ENCODE data around the gene GBA2.

GBA2 gene

GRCh38 chr9:35763803-35764202, 14.8 kb upstream of the GBA2 start:
- Histone ChIP-seq H3K9me3 (ENCODE audit: insufficient read depth, low read depth, low read length) (no peaks in the 10 kb centered on the region), H2BK12ac (ENCODE audit: low read length) (no peak overlapping the region), H3K27ac (ENCODE audit: low read depth, low read length) (no peak overlapping the region), H3K4ac (ENCODE audit: low read depth, low read length) (no peak overlapping the region), H3K4me3 (ENCODE audit: low read depth, low read length) (no peak overlapping the region), H3K23ac (ENCODE audit: low read length) (no peak overlapping the region), H3K14ac (ENCODE audit: low read length) (no peak overlapping the region), H3K18ac (ENCODE audit: low read length) (no peak overlapping the region), H2AFZ (ENCODE audit: insufficient read depth, low read length, poor library complexity) (no peak overlapping the region), H4K8ac (ENCODE audit: low read depth, low read length) (no peak overlapping the region), H3K36me3 (ENCODE audit: control insufficient read depth in 1 of 2, insufficient read depth in 2 of 2, low read length in 2 of 2) (no peaks in the 10 kb centered on the region), H4K91ac (ENCODE audit: low read depth, low read length) (no peak overlapping the region), H3K27me3 (ENCODE audit: insufficient read depth, low read length) (no peaks in the 10 kb centered on the region), H4K12ac (ENCODE audit: low read depth, low read length) (no peak overlapping the region), H2AK5ac (ENCODE audit: low read length) (no peak overlapping the region), H3K4me1 (ENCODE audit: control insufficient read depth in 1 of 2, insufficient read depth in 2 of 2, low read length in 2 of 2) (peaks cover 0 to 5% of the 10 kb centered on the region in 2 experiments), H2BK120ac (ENCODE audit: insufficient read depth, low read length, poor library complexity) (no peak overlapping the region), H2BK5ac (ENCODE audit: low read depth, low read length, poor library complexity) (no peak overlapping the region), H3K79me2 (ENCODE audit: control insufficient read depth, insufficient read depth, low read length, poor library complexity) (no peaks in the 10 kb centered on the region), H3K79me1 (ENCODE audit: low read length) (no peaks in the 10 kb centered on the region), H3K9ac (ENCODE audit: low read length) (no peak overlapping the region), H3K4me2 (ENCODE audit: low read length) (no peak overlapping the region)
- no peak for DNase-seq
- no CpG with 5 or more reads among the region's 1 CpG for WGBS (ENCODE audit: extremely low coverage, insufficient coverage, insufficient read length)

- no peak overlapping the region for H2BK12ac ChIP-seq (ENCODE audit: low read length)
- no CpG with 5 or more reads among the region's 2 CpGs for WGBS (ENCODE audit: extremely low coverage, insufficient coverage, insufficient read length)
- no peak overlapping the region for H2BK5ac ChIP-seq (ENCODE audit: low read depth, low read length, poor library complexity)
Observed at GRCh38 chr9:35763181-35763580, 14.2 kb upstream of the GBA2 start.

GRCh38 chr9:35760651-35761050, 11.6 kb upstream of the GBA2 start:
- Histone ChIP-seq H3K27me3 (ENCODE audit: insufficient read depth, low read length) (no peaks in the 10 kb centered on the region), H3K4ac (ENCODE audit: low read depth, low read length) (no peak overlapping the region), H4K8ac (ENCODE audit: low read depth, low read length) (no peak overlapping the region), H4K91ac (ENCODE audit: low read depth, low read length) (no peak overlapping the region), H4K12ac (ENCODE audit: low read depth, low read length) (no peak overlapping the region), H2AFZ (ENCODE audit: insufficient read depth, low read length, poor library complexity) (no peak overlapping the region), H3K18ac (ENCODE audit: low read length) (no peak overlapping the region), H3K79me1 (ENCODE audit: low read length) (peaks cover 9% of the 10 kb centered on the region), H2BK5ac (ENCODE audit: low read depth, low read length, poor library complexity) (no peak overlapping the region), H2BK12ac (ENCODE audit: low read length) (no peak overlapping the region), H3K4me1 (ENCODE audit: control insufficient read depth in 1 of 2, insufficient read depth in 2 of 2, low read length in 2 of 2) (peaks cover 0 to 12% of the 10 kb centered on the region in 2 experiments), H3K27ac (ENCODE audit: low read depth, low read length) (no peak overlapping the region), H3K4me2 (ENCODE audit: low read length) (no peak overlapping the region), H2BK120ac (ENCODE audit: insufficient read depth, low read length, poor library complexity) (no peak overlapping the region), H3K14ac (ENCODE audit: low read length) (no peak overlapping the region), H3K9me3 (ENCODE audit: insufficient read depth, low read depth, low read length) (no peaks in the 10 kb centered on the region), H3K36me3 (ENCODE audit: control insufficient read depth in 1 of 2, insufficient read depth in 2 of 2, low read length in 2 of 2) (no peaks in the 10 kb centered on the region), H3K9ac (ENCODE audit: low read length) (no peak overlapping the region), H3K4me3 (ENCODE audit: low read depth, low read length) (no peak overlapping the region), H3K23ac (ENCODE audit: low read length) (no peak overlapping the region), H2AK5ac (ENCODE audit: low read length) (no peak overlapping the region), H3K79me2 (ENCODE audit: control insufficient read depth, insufficient read depth, low read length, poor library complexity) (no peaks in the 10 kb centered on the region)
- DNase-seq = peak in 1 of 2 donors; percentile 31
- WGBS (ENCODE audit: extremely low coverage, insufficient coverage, insufficient read length) = no CpG with 5 or more reads among the region's 2 CpGs

More at GRCh38 chr9:35763181-35763580, 14.2 kb upstream of the GBA2 start:
- no peak overlapping the region for H2AK5ac ChIP-seq (ENCODE audit: low read length)
- no peak overlapping the region for H3K4me3 ChIP-seq (ENCODE audit: low read depth, low read length)
- H3K36me3 ChIP-seq (ENCODE audit: control insufficient read depth in 1 of 2, insufficient read depth in 2 of 2, low read length in 2 of 2) = no peaks in the 10 kb centered on the region
- H3K4ac ChIP-seq (ENCODE audit: low read depth, low read length) = no peak overlapping the region
- H4K12ac ChIP-seq (ENCODE audit: low read depth, low read length) = no peak overlapping the region
- H3K4me2 ChIP-seq (ENCODE audit: low read length) = no peak overlapping the region
- H2AFZ ChIP-seq (ENCODE audit: insufficient read depth, low read length, poor library complexity) = no peak overlapping the region
- no peak overlapping the region for H4K91ac ChIP-seq (ENCODE audit: low read depth, low read length)
- no peak overlapping the region for H4K8ac ChIP-seq (ENCODE audit: low read depth, low read length)
- H2BK120ac ChIP-seq (ENCODE audit: insufficient read depth, low read length, poor library complexity) = no peak overlapping the region
- H3K23ac ChIP-seq (ENCODE audit: low read length) = no peak overlapping the region
- H3K18ac ChIP-seq (ENCODE audit: low read length) = no peak overlapping the region
- no peaks in the 10 kb centered on the region for H3K27me3 ChIP-seq (ENCODE audit: insufficient read depth, low read length)
- H3K27ac ChIP-seq (ENCODE audit: low read depth, low read length) = no peak overlapping the region
- no peak overlapping the region for H3K9ac ChIP-seq (ENCODE audit: low read length)
- no peaks in the 10 kb centered on the region for H3K79me1 ChIP-seq (ENCODE audit: low read length)
- no peaks in the 10 kb centered on the region for H3K9me3 ChIP-seq (ENCODE audit: insufficient read depth, low read depth, low read length)
- no peaks in the 10 kb centered on the region for H3K79me2 ChIP-seq (ENCODE audit: control insufficient read depth, insufficient read depth, low read length, poor library complexity)
- no peak for DNase-seq
- peaks cover 0 to 5% of the 10 kb centered on the region in 2 experiments for H3K4me1 ChIP-seq (ENCODE audit: control insufficient read depth in 1 of 2, insufficient read depth in 2 of 2, low read length in 2 of 2)
- no peak overlapping the region for H3K14ac ChIP-seq (ENCODE audit: low read length)

- Histone ChIP-seq H3K23ac (ENCODE audit: low read length) (no peak overlapping the region), H3K4me1 (ENCODE audit: control insufficient read depth in 1 of 2, insufficient read depth in 2 of 2, low read length in 2 of 2) (peaks cover 0 to 12% of the 10 kb centered on the region in 2 experiments), H2BK12ac (ENCODE audit: low read length) (no peak overlapping the region), H3K79me2 (ENCODE audit: control insufficient read depth, insufficient read depth, low read length, poor library complexity) (no peaks in the 10 kb centered on the region), H4K8ac (ENCODE audit: low read depth, low read length) (no peak overlapping the region), H2BK120ac (ENCODE audit: insufficient read depth, low read length, poor library complexity) (no peak overlapping the region), H4K12ac (ENCODE audit: low read depth, low read length) (no peak overlapping the region), H3K9ac (ENCODE audit: low read length) (no peak overlapping the region), H3K18ac (ENCODE audit: low read length) (no peak overlapping the region), H2BK5ac (ENCODE audit: low read depth, low read length, poor library complexity) (no peak overlapping the region), H3K27me3 (ENCODE audit: insufficient read depth, low read length) (no peaks in the 10 kb centered on the region), H3K79me1 (ENCODE audit: low read length) (peaks cover 9% of the 10 kb centered on the region), H3K4ac (ENCODE audit: low read depth, low read length) (no peak overlapping the region), H2AK5ac (ENCODE audit: low read length) (no peak overlapping the region), H3K36me3 (ENCODE audit: control insufficient read depth in 1 of 2, insufficient read depth in 2 of 2, low read length in 2 of 2) (no peaks in the 10 kb centered on the region), H3K27ac (ENCODE audit: low read depth, low read length) (no peak overlapping the region), H4K91ac (ENCODE audit: low read depth, low read length) (no peak overlapping the region), H3K4me2 (ENCODE audit: low read length) (no peak overlapping the region), H3K14ac (ENCODE audit: low read length) (no peak overlapping the region), H3K9me3 (ENCODE audit: insufficient read depth, low read depth, low read length) (no peaks in the 10 kb centered on the region), H3K4me3 (ENCODE audit: low read depth, low read length) (no peak overlapping the region), H2AFZ (ENCODE audit: insufficient read depth, low read length, poor library complexity) (no peak overlapping the region)
- no peak for DNase-seq
- no CpG with 5 or more reads among the region's 4 CpGs for WGBS (ENCODE audit: extremely low coverage, insufficient coverage, insufficient read length)
Observed at GRCh38 chr9:35759795-35760194, 10.8 kb upstream of the GBA2 start.

Measured in trophoblast cell (in vitro differentiated cells and primary cell).